ENCODE data around the gene TRIO.
A peak's percentile ranks its signal among the peaks of the same experiment; 100 is the strongest.
"Not testable (repeated sequence)": the region's sequence is repeated elsewhere in the genome, so short reads cannot be mapped to it uniquely, and the experiment has no call there.

Gene TRIO

DNA sequence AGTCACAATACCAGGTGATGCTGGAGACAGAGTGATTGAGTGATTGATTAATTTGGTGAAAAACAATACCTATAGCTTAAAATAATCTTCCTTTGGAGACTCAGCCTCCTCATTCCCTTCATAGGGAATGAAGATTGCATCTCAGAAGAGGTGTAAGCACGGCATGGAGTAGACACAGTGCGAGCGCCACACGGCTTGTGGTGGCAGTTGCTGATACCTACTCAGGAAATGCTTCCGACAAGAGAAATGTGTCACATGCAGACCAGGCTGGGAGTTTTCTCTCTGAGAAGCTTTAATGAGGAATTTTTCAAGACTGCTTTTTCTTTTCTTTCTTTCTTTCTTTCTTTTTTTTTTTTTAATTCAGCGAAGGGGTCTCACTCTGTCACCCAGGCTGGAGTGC is 226.6 kb downstream of the TRIO start:
- no peak for DNase-seq

DNA sequence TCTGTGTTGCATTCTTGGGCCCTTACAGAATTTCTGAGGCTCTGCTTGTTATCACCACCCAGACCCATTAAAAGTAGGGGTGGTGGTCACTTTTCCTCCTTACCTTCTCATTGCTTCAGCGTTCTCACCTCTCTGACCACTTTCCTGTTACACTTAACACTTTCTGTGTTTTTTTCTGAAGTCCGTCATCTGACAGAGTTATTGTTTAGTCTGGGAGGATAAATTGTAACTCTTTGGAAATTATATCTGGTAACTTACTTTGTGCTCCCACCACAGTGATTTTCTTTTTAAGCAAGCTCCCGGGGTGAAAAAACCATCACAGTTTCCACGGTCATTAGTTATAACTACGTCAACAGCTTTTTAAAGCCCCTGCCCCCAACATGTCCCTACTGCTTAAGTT is 227.2 kb downstream of the TRIO start:
- DNase-seq: no peak

DNA sequence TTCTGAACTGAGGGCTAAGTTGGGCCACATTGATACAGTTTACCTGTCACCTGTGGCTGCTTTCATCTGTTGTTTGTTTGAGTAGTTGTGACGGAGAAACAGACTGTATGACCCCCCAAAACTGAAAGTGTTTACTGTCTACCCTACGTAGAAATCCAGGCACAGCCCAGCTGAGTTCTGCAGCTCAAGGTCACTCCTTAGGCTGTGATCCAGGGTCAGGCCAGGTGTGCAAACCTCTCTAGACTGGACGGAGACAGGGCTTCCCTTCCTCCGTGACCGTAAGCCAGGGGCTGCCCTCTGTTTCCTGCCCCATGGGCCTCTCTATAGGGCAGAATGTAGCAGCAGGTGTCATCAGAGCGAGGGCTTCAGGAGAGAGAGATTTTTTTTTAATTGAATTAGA is 230.5 kb downstream of the TRIO start:
- DNase-seq: no peak

DNA sequence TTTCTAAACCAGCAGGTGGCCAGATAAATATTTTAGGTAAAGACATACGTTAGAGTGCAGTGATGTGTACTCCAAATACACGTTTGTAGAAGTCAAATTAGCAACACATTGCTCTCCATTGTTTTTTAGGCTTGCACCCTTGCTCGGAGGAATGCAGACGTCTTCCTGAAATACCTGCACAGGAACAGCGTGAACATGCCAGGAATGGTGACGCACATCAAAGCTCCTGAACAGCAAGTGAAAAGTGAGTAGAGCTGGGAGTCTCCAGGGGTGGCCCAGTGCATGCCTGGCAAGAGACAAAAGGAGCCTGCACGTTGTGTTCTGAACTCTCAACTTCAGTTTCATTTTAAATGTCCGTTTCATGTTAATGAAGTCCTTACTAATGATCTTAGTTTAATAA is 231.0 kb downstream of the TRIO start:
- no peak for DNase-seq

DNA sequence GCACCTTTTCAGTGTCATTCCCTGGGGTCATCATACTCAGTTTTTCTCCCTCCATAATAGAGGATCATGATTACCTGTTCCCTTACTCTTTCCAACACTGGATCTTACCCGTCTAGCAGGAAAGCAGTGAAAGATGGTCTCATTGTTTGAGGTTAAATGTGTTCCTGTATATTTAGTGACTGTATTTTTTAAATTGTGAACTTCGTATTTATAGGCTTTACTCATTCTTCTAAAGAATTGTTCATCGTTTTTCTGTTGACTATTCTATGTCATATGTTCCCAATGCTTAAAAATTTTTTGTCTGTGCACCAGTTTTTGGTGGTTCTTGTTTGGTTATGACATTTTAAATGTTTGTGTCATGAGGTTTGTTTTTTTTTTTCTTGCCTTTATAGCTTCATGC is 233.6 kb downstream of the TRIO start:
- no peak for DNase-seq

DNA sequence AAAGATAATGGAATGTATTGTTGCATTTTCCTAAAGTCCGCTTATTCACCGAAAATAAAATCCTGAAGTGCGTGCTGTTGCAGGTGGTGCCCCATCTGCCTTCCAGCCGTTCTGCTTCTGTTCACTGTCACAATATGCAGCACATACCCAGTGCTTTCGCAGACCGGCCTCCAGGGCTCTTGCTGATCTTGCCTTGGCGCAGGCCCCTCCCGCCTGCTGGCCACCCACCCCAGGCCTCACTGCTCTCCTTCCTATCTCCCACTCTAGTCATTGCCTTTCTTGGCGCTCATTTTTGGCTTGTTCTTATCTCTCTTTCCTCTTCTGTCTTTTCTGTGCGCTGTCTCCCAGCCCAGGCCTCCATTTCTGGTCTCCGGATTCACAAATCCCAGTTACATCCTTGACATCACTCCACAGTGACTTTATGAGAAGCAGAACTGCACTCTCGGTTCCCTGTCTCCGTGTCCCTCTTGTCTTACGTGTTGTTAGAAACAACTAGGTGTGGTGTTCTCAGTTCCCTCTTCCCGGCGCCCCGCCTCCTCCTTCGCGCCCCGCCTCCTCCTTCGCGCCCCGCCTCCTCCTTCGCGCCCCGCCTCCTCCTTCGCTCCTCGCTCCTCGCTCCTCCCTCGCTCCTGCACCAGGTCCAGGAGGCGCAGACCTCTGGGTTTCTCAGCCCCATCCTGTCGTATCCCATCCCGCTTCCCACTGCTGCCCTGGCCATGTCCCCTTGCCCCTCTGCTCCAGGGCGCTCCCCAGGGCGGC is 236.8 kb downstream of the TRIO start:
- no peak for DNase-seq

DNA sequence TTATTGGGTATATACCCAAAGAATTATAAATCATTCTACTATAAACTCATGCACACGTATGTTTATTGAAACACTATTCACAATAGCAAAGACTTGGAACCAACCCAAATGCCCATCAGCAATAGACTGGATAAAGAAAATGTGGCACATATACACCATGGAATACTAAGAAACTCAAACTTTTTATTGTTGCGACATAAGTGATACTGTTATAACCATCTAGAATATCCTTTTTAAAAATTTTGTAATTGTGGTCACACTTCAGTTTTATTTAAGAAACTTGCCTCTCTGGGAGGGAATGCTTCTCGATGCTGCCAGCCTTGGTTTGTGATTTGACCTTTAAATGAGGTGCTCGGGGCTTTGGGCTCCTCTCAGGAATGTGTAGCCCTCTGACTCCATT is 237.6 kb downstream of the TRIO start:
- DNase-seq: no peak

DNA sequence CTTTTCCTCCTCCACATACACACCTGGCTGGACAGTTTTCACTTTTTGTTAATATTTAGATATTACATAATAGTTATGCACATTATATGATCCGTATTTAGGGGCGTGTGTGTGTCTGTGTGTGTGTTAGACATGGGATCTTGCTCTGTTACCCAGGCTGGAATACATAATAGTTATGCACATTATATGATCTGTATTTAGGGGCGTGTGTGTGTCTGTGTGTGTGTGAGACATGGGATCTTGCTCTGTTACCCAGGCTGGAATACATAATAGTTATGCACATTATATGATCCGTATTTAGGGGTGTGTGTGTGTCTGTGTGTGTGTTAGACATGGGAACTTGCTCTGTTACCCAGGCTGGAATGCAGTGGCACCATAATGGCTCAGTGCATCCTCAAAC is 239.5 kb downstream of the TRIO start:
- DNase-seq: no peak

DNA sequence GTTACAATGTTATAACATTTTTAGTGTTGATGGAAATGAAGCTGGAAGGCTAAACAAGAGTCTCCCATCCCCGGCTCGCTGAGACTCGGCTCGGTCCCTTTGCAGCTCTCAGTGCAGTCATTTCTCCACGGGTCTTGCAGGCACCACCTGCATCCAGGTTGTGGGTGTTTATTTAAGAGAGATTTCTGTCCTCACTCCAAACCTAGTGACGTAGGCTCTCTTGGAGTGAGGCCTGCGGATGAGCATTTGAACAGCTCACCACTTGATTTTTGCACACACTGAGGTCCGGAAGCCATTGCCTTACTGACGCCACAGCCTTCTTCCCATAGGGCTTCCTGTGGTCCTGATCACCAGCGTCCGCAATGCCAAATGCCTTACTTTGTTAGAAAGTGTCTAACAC is 240.8 kb downstream of the TRIO start:
- DNase-seq: peak; percentile 28 to 45

DNA sequence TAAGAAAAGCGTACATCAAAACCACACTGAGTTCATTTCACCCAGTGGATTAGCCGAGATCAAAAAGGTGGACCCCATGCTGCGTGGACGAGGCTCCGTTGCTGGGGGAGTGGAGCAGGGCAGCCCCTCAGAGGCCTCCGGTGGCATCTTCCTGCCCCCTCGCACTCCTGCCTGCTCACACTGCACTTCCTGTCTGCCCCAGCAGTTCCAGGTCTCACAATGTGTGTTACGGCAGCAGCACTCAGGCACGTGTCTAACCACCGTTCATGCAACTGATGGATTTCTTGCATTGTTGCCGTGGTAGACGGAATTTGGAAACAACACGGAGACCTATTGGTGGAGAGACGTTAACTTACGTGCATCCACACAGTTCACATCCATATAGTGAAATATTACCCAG is 241.9 kb downstream of the TRIO start:
- DNase-seq: no peak

DNA sequence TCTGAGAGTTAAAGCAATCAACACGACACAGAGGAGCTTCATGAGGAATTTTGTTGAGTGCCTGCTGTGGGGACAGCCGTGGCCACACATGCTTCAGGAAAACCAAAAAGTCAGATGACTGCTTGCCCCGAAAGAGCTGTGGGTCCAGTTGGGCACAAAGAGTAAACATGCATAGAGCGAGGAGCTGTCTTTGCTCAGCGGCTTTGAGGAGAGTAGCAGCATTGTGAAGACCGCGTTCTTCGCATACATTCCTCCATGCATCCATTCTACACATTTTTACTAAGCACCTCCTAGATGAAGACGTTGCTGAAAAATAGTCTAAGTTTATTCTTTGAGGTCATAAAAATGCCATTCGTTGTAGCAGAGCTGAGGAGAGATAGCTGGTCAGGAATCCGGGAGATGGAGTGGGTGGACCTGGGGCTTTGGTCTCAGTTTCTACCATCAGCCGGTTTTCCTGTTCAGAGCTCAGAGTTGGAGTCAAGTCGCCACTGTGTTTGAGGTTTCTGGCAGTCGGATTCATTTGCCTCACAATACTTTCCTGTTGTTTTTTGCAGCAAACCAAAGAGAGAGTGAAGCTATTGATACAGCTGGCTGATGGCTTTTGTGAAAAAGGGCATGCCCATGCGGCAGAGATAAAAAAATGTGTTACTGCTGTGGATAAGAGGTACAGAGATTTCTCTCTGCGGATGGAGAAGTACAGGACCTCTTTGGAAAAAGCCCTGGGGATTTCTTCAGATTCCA is 243.9 kb downstream of the TRIO start:
- DNase-seq: no peak

DNA sequence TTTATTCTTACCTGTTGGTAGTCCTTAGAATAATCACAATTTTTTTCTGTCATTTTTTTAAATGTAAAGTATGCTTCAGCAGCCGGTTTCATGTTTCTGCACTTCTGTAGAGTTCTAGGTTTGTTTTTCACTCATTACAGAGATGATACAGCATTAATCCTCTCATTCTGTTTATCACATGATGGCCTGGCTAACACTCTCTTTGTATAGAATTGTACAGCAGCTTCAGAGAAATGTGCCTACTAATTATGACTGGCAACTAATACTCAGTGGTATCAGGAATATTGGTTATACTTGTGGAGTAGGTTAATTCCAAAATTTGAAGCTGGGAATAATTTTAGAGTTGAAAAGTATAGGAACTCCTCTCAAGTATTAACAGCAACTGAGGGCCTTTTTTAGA is 245.6 kb downstream of the TRIO start:
- no peak for DNase-seq

DNA sequence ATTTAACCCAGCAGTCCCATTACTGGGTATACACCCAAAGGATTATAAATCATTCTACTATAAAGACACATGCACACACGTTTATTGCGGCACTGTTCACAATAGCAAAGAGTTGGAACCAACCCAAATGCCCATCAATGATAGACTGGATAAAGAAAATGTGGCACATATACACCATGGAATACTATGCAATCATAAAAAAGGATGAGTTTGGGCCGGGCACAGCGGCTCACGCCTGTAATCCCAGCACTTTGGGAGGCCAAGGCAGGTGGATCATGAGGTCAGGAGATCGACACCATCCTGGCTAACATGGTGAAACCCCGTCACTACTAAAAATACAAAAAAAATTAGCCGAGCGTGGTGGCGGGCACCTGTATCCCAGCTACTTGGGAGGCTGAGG is 249.4 kb downstream of the TRIO start:
- not testable (repeated sequence) for DNase-seq

DNA sequence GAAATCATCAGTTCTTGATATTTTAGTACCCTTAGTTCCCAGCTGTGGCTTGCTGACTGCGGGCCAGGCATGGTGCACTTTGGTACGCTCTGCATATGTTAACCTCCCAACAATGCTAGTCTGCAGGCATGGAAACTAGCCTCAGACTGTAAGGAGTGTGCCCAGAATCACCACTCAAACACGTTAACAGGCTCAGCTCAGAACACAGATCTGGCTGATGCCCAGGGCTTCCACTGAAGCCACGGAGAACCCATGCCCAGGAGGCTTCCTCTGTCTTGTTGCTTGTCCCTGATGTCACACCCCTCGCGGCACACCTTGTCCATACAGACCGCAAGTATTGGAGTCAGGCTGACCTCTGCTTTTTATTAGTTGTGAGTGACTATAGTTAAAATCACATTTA is 251.2 kb downstream of the TRIO start:
- no peak for DNase-seq

DNA sequence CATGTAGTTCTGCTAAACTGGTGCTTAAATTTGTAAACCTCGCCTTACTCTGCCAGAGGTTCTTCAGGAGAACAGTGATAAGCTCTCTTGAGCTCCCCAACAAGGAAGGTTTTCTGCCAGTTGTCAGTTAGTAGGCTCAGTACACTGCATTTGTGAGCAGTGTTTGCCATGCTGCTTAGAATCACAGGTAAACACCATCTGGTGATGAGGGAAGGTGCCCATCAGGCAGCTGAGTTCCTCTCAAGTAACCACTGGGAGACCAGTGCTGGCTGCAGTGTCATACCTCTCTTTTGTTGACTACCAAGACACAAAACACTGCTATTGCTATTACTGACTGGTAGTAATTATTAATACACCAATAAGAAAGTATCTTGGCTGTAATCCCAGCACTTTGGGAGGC is 252.3 kb downstream of the TRIO start:
- no peak for DNase-seq

DNA sequence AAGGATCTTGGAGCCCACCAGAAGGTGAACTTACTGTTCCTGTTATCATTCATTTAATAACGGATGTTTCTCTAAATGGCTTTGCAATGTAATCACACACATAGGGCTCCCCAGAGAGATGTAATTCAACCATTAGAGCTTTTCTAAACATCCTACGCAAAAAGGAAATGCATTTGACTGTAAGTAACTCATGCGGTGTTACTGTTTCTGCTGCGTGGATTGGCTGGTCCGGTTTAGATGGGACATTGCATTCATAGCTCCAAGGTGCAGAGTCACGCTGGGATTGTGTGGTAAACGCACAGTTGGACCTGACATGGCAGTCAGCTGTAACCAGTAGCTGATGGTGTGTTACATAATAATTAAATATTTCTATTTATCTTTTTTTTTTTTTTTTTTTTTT is 252.9 kb downstream of the TRIO start:
- no peak for DNase-seq

DNA sequence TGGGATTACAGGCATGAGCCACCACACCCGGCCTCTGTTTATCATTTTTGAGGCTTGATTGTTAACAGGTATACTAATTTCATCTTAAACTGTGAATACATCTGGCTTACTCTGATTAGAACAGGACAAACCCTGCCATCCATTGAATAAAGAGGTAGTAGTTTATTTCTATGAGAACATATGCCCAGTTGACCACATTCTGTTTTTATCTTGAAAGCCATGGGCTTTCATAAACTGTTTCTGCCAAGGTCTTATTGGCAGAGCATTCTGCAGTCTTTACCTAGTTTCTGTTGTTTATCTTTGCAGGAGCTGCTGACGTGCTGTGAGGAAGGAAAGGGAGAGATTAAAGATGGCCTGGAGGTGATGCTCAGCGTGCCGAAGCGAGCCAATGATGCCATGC is 253.6 kb downstream of the TRIO start:
- no peak for DNase-seq

DNA sequence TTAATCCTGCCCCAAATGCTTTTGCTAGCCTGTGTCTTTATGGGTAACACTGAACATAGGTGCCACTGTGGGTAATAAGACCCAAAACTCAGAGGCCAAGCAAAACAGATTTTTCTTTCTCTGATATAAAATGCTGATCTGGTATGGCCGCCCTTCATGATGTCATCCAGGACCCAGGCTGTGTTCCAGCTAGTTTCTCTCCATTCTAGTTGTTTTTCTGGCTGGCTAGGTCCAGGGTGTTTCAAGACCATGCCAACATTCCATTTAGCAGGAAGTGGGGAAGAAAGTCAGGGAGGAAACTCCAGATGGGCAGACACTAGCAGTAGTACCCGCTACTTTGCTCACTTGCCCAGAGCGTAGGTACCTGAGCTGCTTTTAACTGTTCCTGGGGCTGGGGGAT is 254.6 kb downstream of the TRIO start:
- DNase-seq: no peak

DNA sequence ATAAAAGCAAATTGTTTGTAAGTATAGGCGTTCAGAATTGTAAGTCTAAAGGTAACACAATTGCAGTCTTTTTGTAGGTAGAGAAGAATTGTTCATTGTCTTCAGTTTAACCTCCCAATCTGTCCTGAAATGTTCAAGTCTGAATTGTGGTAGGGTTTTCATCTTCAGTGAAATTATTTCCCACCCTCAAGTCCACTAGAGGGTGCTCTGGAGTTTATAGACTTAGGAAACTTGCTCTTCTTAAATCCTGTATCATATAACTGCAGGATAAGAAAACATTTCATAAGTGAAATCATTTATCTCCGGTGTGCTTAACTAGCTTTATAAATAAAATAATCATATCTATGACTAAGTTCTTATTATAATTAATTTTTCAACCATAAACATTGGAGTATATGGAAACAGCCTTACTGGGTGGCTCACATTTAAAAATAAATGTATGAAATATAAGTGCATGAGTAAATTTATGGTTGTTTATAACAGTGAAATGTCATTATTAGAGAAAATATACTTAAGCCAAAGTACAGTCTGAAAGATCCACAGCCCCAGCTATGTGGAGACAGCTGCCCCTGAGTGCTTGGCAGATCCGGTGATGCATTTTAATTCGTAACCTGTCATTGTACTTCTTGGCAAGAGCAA is 256.0 kb downstream of the TRIO start:
- DNase-seq: no peak

DNA sequence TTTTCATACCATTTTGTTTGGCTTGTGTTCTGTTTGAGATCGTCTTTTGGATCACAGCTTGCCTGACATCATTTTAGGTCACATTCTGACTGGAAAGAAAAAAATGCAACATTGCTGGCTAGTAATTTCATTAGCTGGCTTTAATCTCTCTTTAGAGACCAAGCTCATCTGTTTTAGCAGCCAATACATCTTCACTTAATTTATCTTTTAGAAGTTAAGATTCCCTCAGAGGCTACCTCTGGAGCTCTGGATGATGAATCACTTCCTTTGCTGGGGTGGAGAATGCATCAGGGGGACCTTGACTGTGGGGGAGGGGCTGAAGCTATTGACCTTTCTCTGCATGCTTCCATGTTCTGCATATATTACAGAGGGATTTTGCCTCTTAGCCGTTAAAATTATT is 256.9 kb downstream of the TRIO start:
- no peak for DNase-seq

DNA sequence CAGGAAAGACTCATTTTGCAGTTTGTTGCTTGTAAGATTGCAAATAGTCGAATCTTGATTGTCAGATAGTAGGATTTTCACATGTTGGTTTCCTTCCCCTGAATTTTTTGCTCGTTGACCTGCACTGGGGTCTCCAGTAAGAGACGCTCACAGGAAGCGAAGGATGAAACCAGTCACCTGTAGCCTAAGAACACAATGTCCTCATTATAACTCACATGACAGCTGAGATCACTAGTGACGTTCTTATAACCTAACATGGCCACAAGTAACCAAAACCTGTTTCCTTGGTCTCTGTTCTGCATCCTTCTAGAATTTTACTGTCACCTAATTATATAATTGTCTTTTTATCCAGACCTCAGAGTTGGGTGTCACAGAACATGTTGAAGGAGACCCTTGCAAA is 257.5 kb downstream of the TRIO start:
- no peak for DNase-seq

DNA sequence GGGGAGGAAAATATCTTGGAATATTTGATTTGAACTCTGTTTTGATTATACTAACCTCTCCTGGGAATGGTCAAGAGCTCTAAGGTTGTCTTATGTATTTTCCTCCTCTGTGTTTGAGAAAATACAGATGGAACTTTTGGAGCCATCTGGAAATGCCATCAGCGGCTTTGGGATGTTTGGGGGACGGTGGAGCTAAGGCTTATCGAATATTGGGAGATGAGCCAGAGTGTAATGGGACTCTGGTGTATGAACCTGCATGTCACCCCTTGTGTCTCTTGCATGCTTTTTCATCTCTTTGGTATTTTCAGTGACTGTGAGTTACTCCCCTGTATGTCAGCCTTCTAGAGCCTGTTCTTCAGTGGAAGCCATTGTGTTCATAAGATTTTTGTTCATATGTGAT is 258.5 kb downstream of the TRIO start:
- no peak for DNase-seq

DNA sequence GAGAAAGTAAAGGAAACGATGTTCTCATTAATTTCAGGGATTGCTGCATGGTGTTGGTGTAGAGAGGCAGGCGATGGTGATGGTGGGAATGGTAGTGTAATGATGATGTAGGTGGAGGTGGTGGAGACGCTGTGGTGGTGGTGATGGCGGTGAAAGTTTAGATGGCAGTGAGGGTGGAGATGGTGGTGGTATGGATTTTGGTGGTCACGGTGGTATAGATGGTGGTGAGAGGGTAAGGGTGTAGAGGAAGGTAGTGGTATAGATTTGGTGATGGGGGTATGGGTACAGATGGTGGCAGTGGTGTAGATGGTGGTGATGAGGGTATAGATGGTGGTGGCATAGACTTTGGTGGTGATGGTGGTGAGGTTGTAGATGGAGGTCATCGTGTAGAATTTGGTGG is 259.3 kb downstream of the TRIO start:
- no peak for DNase-seq

DNA sequence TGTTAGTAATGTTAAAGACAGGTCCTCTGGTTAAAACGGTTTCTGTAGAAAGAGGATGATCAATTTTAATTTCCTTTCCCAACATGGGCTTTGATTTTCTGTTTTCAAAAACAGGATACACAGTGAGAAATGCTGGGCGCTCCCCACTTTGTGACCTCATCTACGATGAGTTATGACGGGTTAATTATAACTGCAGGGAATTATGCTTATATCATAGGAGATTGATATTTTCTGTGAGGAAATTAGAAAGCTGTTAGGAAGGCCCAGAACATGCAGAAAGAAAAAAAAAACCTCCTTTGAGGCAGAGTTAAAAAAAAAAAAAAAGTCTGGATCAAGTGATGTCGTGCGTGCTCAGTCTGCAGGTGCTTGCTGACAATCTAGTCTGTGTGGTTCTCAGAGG is 261.6 kb downstream of the TRIO start:
- no peak for DNase-seq

All from cerebellar nuclear complex (tissue), 1 donor.